D721Med (cell line): ENCODE measurements around the gene SH3RF2.

ENCODE experiments used
- DNase-seq: peaks from one replicate; pipeline ENCODE4 v3.0.0; 2011; ENCODE audit warnings: low spot score; ENCODE audit not compliant: insufficient read length
- FAIRE-seq: peaks from 2 replicates; lab custom pipeline; 2011; peaks lifted over from hg19 to GRCh38; lab: Jason Lieb, UNC
- TF ChIP-seq, protein P1 (sequence below): IDR thresholded peaks from 2 replicates; pipeline ENCODE4 v1.5.1; 2012; ENCODE audit warnings: mild to moderate bottlenecking, control low read depth; ENCODE audit not compliant: insufficient read depth; ENCODE audit errors: missing control alignments

SH3RF2 gene

DNA sequence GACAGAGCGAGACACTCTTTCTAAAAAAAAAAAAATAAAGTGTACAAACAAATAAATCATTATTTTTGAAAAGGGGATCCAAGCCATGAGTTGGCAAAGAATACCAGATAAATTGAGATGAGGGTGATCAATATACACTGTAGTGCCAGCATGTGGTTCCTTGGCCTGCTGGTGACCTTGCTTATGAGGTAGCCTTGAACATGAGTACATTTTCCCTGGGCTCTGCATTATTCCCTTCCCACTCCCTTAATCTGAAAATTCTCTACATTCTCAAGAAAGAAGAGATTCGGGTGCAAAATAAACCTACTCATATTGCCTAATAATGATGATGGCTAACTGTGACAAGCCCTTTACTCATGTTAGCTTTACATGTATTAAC, 33.3 kb downstream of the SH3RF2 start:
- no peak for DNase-seq
- TF ChIP-seq, protein P1, sequence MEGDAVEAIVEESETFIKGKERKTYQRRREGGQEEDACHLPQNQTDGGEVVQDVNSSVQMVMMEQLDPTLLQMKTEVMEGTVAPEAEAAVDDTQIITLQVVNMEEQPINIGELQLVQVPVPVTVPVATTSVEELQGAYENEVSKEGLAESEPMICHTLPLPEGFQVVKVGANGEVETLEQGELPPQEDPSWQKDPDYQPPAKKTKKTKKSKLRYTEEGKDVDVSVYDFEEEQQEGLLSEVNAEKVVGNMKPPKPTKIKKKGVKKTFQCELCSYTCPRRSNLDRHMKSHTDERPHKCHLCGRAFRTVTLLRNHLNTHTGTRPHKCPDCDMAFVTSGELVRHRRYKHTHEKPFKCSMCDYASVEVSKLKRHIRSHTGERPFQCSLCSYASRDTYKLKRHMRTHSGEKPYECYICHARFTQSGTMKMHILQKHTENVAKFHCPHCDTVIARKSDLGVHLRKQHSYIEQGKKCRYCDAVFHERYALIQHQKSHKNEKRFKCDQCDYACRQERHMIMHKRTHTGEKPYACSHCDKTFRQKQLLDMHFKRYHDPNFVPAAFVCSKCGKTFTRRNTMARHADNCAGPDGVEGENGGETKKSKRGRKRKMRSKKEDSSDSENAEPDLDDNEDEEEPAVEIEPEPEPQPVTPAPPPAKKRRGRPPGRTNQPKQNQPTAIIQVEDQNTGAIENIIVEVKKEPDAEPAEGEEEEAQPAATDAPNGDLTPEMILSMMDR: no peak
- FAIRE-seq: no peak

DNA sequence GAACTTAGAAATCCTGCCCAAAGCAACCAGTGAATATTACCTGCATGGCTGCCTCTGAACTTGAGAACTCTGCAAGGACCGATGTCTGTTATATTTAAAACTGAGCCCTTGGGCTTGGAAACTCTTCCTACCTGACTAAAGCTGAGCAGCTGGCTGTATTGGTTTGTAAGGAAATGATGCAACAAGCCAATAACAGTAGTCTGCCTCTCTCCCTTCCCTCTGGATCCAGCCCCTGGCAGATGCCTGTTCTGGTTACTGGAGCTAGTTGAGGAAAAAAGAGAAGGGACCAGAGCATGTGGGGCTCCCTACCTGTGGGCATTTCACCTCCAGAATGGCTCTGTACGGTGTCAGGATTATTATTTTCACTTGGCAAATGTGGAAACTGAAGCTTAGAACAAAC, 34.7 kb downstream of the SH3RF2 start:
- no peak for FAIRE-seq
- DNase-seq: no peak
- TF ChIP-seq, protein P1: no peak

DNA sequence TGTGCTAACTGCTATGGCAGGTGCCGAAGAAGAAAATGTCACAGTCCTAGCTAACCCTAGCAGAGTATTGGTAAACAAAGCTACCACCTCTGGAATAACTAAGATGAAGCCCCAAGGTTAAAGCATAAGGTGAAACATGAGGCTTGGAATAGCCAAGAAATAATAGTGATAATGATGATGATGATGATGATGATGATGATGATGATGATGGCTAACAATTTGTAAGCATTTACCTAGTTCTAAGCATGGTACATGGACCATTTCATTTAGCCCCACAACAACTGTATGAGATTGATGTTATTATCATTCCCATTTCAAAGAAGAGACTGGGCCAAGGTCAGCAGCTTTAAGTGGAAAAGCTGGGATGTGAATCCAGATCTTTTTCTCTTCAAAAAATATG, 35.3 kb downstream of the SH3RF2 start:
- TF ChIP-seq, protein P1: no peak
- DNase-seq (no peak), FAIRE-seq (no peak)

DNA sequence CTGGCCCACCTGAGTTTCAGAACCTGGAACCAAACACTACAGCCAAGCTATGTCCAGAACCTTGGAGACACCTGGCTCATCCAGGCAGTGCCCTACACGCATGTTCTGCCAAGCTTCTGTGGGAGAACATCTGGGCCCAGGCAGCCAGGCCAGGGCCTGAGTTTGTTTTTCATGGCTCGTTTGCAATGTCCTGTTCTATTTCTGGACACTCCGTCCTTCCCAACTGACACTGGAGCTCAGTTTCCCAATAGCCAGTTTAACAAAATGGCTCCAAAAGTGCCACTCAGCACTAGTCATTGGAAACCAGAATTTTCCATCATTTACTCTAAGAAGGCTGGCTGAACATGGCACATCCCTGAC, 38.6 kb downstream of the SH3RF2 start:
- TF ChIP-seq, protein P1: no peak
- DNase-seq (no peak), FAIRE-seq (no peak)

DNA sequence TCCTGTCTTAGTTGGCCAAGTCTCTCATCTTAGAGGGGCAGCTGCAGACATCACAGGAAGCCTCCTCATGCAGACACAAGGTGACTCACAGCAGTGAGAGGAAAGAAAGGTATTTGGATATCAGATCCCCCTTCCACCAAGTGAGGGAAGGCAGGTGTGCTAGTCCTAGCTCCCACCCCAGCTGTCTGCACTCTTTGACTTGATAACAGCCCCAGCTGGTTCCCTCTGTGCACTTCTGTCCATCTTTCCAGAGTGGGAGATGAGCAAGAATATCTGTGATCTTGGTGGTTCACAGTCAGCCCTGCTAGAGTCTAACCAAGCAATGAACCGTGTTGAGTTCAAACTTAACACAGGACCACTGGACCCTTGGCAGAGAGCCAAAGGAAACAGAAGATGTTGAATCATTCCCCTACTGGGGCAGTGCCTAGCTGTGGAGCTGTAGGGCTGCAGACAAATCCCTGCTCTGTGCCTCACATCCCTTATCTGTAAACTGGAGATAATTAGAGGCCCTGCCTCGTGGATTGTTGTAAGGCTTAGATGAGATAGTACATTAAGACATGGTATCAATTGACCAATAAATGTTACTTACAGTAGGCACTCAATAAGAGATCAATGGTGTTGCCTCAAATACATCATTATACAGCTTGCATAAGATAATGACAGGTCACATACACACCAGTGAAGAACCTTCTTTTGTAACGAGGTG, 39.1 kb downstream of the SH3RF2 start:
- DNase-seq (no peak), FAIRE-seq (no peak)
- TF ChIP-seq, protein P1: no peak

DNA sequence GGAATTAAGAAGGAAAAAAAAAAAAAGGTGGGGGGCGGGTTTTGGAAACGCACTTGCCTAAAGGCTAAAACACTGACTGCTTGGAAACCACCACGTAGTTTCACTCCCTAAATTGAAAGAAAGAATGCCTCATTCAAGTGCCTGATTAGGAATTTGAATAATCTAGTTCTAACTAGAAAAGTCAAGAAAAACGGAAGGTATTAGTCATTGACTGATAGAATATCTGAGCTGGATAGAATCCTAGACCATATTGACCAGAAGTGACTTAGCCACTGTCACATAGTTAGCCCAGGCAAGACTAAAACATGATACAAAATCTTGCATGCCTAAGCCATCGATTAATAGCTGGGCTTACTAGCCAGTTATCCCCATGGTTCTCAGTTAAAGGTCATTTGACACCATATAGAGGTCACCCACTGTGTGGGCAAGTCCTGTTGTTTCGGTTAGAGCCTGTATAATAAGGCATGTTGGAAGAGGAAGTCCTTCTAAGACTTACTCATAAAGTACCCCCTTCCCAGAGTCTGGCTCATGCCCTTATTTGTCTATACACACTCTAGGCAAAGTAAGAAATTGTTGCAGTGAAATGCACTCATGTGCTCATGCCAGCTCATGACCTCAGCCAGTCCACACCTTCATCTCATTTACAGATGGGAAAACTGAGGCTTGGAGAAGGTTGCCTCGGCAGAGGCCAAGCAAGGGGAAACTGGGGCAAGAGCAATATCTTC, 40.2 kb downstream of the SH3RF2 start:
- TF ChIP-seq, protein P1: no peak
- DNase-seq (no peak), FAIRE-seq (no peak)

DNA sequence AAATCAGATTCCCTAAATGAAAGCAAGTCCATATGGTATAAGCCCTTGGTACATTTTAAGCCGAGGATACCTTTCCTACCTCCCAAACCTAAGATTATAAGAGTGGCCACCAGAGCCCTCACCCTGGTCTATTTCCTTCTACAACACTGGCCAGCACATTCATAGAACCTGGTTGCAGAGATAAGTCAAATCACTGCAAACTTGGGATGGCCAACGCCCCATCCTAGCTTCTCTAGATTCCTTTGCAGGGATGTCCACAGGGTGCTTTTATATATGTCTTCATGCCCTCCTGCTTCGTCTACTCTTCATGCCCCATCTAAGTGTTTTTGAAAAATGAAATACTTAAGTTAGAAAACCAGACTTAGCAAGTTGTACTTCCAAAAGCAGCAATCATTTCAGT, 41.8 kb downstream of the SH3RF2 start:
- TF ChIP-seq, protein P1: no peak
- no peak for FAIRE-seq
- DNase-seq: no peak
